GM10266 (cell line): ENCODE measurements around the gene PHTF1.
"Not testable (repeated sequence)": the region's sequence is repeated elsewhere in the genome, so short reads cannot be mapped to it uniquely, and the experiment has no call there.

Source experiments
- DNase-seq: peaks from one replicate; pipeline ENCODE4 v3.0.0; 2012; ENCODE audit errors: extremely low spot score
- CTCF ChIP-seq: IDR thresholded peaks from 2 replicates; pipeline ENCODE4 v1.5.1; 2012; ENCODE audit warnings: mild to moderate bottlenecking, low read depth; ENCODE audit not compliant: control insufficient read depth, insufficient read depth; ENCODE audit errors: missing control alignments

The PHTF1 gene

GRCh38 chr1:113760102-113761080 is 1.1 kb upstream of the PHTF1 start:
- no peak for DNase-seq
- peak; percentile 0 for TF ChIP-seq CTCF

GRCh38 chr1:113758631-113759332 is 504 bp downstream of the PHTF1 start:
- DNase-seq: peak; percentile 82
- no peak for TF ChIP-seq CTCF

GRCh38 chr1:113756461-113756860 is 2.8 kb downstream of the PHTF1 start:
- no peak for DNase-seq
- TF ChIP-seq CTCF: no peak

- not testable (repeated sequence) for DNase-seq
Observed at GRCh38 chr1:113753333-113753732, 6.0 kb downstream of the PHTF1 start.

DNA sequence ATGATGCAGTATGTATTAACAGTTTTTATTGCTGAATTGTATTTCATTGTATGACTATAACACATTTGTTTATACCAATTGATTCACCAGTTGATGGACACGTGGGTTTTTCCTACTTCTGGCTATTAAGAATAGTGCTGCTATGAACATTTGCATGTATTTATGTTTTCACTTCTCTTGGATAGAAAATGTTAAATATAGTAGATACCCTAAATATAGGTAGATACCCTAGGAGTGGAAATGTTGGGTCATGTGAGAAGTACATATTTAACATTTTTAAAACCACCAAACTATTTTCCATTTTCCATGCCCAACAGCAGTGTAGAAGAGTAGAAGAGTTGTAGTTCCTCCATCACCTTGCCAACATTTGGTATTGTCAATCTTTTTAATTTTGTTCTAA is 7.8 kb downstream of the PHTF1 start:
- DNase-seq: no peak
- no peak for TF ChIP-seq CTCF

- no peak for DNase-seq
- no peak for TF ChIP-seq CTCF
Observed at GRCh38 chr1:113751114-113751513, 8.2 kb downstream of the PHTF1 start.

DNA sequence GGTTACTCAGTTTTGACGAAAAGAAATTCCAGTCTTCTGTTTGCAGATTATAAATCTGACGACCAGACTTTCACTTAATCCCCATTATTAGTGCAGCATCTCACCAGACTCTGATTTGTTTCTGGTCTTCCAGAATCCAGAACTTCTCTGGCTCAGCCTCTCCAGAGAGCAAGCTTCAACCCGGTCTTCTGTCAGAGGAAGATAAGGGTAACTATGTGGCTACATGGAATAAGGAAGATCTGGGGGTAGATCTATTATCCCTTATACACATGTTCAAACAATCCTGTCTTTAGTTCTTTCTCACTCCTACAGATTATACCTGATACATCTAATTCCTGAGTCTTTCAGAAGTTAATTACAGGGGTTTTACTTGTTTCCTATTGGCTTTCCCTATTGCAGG is 9.9 kb downstream of the PHTF1 start:
- no peak for TF ChIP-seq CTCF
- DNase-seq: no peak
